Testis (tissue), 3 donors: ENCODE measurements around the gene UBE2E2. TPM values are rescaled to one million over a fixed set of nuclear protein-coding genes. Genes with fewer than 3 reads are reported as not detected.

ENCODE experiments used
- DNase-seq: peaks from one replicate; pipeline ENCODE4 v3.0.0-alpha.2; 2019
- H3K27ac ChIP-seq, 2 donors: fragments of 200-600 bp; sonication (generic); one replicate each; pipeline ENCODE4 v1.5.1; 2019
- H3K27me3 ChIP-seq: fragments of 200-600 bp; sonication (generic); one replicate; pipeline ENCODE4 v1.5.1; 2019
- H3K36me3 ChIP-seq: fragments of 200-600 bp; sonication (generic); one replicate; pipeline ENCODE4 v1.5.1; 2017; ENCODE audit warnings: low read depth; ENCODE audit errors: missing control alignments
- H3K4me1 ChIP-seq: fragments of 200-600 bp; sonication (generic); one replicate; pipeline ENCODE4 v1.5.1; 2019
- H3K4me3 ChIP-seq, 2 donors: fragments of 200-600 bp; sonication (generic); one replicate each; pipeline ENCODE4 v1.5.1; 2017 to 2019
- H3K9me3 ChIP-seq: fragments of 200-600 bp; sonication (generic); one replicate; pipeline ENCODE4 v1.5.1; 2017
- POLR2A ChIP-seq: fragments of 450-650 bp; IDR thresholded peaks from one replicate; pipeline ENCODE4 v1.6.1; 2017; ENCODE audit warnings: antibody characterized with exemption, mild to moderate bottlenecking, moderate library complexity
- WGBS, 2 donors: methylation state at CpG; one replicate each; pipeline ENCODE4 v1.1.5; 2018; 5-methylcytosine and 5-hydroxymethylcytosine counted together
- intact Hi-C: fragments of 100-400 bp; cut with DNase I; formaldehyde crosslinking; loops from one replicate; pipeline ENCODE4 v1.15.1; 2023; ENCODE audit warnings: low total_unique reads
- polyA plus RNA-seq: library from polyadenylated mRNA; stranded (reverse); fragments of 350-450 nt; fragmentation: Illumina TruSeq; extraction: RNeasy Lipid Tissue Mini Kit (QIAGEN cat#74804); gene quantifications from one replicate; pipeline ENCODE4 v1.2.3, GENCODE V29; 2014; ENCODE audit warnings: low read depth, low replicate concordance; ENCODE audit not compliant: insufficient read depth
- total RNA-seq, 2 donors: library from RNA; depleted of rRNA; stranded (reverse); fragments of >200 nt; gene quantifications; one replicate each; pipeline ENCODE4 v1.2.3, GENCODE V29; 2016
- TF ChIP-seq, protein P1 (sequence below), 3 experiments: fragments of 450-650 bp in 2 of 3; fragments of 200-600 bp in 1 of 3; sonication (generic) in 1 of 3; IDR thresholded peaks; one replicate each; pipeline ENCODE4 v1.5.1; 2016 to 2019; ENCODE audit warnings: antibody characterized with exemption in 3 of 3, mild to moderate bottlenecking in 2 of 3, moderate library complexity in 1 of 3

Gene UBE2E2
- total and polyA plus RNA-seq, 3 donors from 2014 or later, result 45.5 to 94.2 (median 48.7) TPM

DNA sequence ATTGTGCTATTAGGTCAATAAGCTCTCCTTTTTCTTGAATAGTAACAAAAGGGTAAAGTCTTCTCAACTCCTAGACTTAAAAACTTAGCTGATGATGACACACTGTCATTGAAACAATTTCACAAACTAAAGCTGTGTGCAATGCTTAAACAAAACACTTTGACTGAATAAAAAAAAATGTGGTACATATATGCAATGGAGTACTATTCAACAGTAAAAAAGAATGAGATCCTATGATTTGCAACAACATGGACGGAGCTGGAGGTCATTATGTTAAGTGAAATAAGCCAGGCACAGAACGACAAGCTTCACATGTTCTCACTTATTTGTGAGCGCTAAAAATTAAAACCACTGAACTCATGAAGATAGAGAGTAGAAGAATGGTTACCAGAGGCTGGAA lies 370.7 kb downstream of the UBE2E2 start:
- no peaks in the 10 kb centered on the region for H3K27me3 ChIP-seq
- no peaks in the 10 kb centered on the region for H3K36me3 ChIP-seq
- WGBS, 2 donors, result 91 to 95% methylated on average over 3 of the region's 3 CpGs
- H3K27ac ChIP-seq, result no peak overlapping the region
- H3K4me1 ChIP-seq, result no peaks in the 10 kb centered on the region
- TF ChIP-seq POLR2A, result no peak
- TF ChIP-seq, protein P1, sequence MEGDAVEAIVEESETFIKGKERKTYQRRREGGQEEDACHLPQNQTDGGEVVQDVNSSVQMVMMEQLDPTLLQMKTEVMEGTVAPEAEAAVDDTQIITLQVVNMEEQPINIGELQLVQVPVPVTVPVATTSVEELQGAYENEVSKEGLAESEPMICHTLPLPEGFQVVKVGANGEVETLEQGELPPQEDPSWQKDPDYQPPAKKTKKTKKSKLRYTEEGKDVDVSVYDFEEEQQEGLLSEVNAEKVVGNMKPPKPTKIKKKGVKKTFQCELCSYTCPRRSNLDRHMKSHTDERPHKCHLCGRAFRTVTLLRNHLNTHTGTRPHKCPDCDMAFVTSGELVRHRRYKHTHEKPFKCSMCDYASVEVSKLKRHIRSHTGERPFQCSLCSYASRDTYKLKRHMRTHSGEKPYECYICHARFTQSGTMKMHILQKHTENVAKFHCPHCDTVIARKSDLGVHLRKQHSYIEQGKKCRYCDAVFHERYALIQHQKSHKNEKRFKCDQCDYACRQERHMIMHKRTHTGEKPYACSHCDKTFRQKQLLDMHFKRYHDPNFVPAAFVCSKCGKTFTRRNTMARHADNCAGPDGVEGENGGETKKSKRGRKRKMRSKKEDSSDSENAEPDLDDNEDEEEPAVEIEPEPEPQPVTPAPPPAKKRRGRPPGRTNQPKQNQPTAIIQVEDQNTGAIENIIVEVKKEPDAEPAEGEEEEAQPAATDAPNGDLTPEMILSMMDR (IDR thresholded peaks at IDR 0.05), result no peak
- H3K4me3 ChIP-seq, result no peak overlapping the region
- intact Hi-C loops, result no loop called here
- no peak for DNase-seq
- no peaks in the 10 kb centered on the region for H3K9me3 ChIP-seq

DNA sequence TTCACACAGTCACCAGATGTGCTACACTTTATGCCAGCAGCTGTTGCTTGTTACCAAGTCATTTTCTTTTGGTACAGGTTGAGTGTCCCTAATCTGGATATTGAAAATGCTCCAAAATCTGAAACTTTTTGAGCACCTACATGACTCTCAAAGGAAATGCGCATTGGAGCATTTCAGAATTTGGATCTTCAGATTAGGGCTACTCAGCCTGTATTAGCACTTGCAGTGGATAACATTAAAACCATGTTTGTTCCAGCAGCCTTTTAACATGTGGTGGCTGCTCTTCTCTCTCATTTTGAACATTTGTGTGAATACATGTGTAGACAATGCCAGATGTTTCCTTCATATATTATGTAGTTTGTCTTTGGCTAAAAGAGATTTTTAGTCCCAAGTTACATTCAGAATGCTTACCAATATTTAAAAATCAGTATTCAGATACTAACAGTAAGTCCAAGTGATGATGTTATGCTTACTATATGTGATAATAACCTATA lies 371.7 kb downstream of the UBE2E2 start:
- DNase-seq, result no peak
- intact Hi-C loops, result no loop called here
- H3K27me3 ChIP-seq, result no peaks in the 10 kb centered on the region
- no peaks in the 10 kb centered on the region for H3K4me1 ChIP-seq
- H3K4me3 ChIP-seq, result no peak overlapping the region
- WGBS, 2 donors, result 97 to 100% methylated on average over 1 of the region's 1 CpG
- no peak overlapping the region for H3K27ac ChIP-seq
- no peaks in the 10 kb centered on the region for H3K36me3 ChIP-seq
- TF ChIP-seq, protein P1 (IDR thresholded peaks at IDR 0.05), result no peak
- TF ChIP-seq POLR2A, result no peak
- H3K9me3 ChIP-seq, result no peaks in the 10 kb centered on the region

DNA sequence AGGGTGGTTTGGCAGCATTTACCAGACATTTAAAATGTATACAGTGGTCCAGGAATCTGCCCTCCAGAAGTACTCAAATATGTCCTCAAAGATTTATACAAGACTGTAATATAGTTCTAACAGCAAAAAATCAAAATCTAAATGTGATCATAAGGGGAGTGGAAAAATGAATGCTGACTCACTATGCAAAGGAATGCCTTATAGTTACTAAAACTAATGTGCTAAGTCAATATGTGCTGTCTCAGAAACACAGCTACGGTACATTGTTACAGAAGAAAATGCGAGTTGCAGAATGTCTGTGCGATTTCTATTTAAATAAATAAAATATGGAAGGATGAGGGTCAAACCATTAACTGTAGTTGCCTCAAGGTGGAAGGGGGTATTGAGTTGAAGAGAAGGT lies 372.6 kb downstream of the UBE2E2 start:
- no peak for DNase-seq
- 94 to 97% methylated on average over 3 of the region's 3 CpGs for WGBS, 2 donors
- Histone ChIP-seq H3K4me1 (no peaks in the 10 kb centered on the region), H3K27me3 (no peaks in the 10 kb centered on the region), H3K36me3 (no peaks in the 10 kb centered on the region), H3K4me3 (no peak overlapping the region), H3K27ac (no peak overlapping the region), H3K9me3 (no peaks in the 10 kb centered on the region)
- TF ChIP-seq, protein P1 (IDR thresholded peaks at IDR 0.05), result no peak
- no peak for TF ChIP-seq POLR2A
- intact Hi-C loops, result no loop called here

DNA sequence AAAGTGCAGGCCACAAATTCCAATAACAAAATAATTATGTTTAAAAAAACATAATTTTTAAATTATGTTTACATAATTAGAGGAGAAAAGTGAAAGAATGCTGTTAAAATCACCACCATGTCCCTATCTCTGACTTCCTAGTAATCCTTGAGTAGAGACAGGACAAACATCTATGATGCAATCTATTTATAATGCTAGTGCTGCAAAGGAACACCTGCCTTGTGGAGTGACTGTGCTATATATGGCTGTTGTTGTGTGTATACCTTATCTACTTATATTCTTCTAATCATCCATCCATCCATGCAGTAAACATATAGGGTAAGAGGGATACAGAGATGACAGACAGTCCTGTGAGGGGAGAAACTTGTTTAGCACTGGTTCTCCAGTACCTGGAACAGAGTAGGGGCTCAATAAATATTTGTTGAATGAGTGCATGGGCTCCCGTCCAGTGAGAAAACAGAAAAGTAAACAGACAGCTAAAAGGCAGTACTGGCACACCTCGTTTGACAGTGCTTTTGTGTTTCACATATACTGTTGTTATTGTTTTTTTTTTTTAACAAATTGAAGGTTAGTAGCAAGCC lies 373.3 kb downstream of the UBE2E2 start:
- Histone ChIP-seq H3K36me3 (no peaks in the 10 kb centered on the region), H3K27me3 (no peaks in the 10 kb centered on the region), H3K9me3 (no peaks in the 10 kb centered on the region), H3K4me1 (no peaks in the 10 kb centered on the region), H3K4me3 (no peak overlapping the region), H3K27ac (no peak overlapping the region)
- TF ChIP-seq, protein P1 (IDR thresholded peaks at IDR 0.05), result no peak
- TF ChIP-seq POLR2A, result no peak
- DNase-seq, result no peak
- 80 to 86% methylated on average over 2 of the region's 2 CpGs for WGBS, 2 donors
- intact Hi-C loops, result no loop called here

DNA sequence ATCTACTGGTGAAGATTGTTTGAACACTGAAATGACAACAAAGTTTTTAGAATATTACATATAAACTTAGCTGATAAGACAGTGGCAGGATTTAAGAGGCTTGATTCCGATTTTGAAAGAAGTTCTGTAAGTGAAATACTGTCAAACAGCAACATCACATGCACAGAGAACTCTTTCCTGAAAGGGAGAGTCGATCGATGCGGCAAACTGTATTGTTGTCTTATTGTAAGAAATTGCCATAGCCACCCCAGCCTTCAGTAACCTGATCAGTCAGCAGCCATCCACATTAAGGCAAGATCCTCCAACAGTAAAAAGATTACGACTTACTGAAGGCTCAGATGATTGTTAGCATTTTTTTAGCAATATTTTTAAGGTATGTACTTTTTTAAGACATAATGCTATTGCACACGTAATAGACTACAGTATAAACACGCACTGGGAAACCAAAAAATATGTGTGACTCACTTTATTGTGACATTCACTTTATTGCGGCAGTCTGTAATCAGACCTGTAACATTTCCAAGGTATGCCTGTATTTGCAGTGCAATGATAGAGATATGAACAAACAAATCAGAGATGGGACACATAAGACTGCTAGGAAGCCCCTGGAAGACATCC lies 377.1 kb downstream of the UBE2E2 start:
- no peak for DNase-seq
- Histone ChIP-seq H3K27me3 (no peaks in the 10 kb centered on the region), H3K9me3 (no peaks in the 10 kb centered on the region), H3K4me1 (no peaks in the 10 kb centered on the region), H3K27ac (no peak overlapping the region), H3K4me3 (no peak overlapping the region), H3K36me3 (no peaks in the 10 kb centered on the region)
- no peak for TF ChIP-seq POLR2A
- TF ChIP-seq, protein P1 (IDR thresholded peaks at IDR 0.05), result no peak
- intact Hi-C loops, result no loop called here
- WGBS, 2 donors, result 93 to 94% methylated on average over 8 of the region's 8 CpGs
